HG02763 (cell line): Measurements from ENCODE around the gene NOC4L.
A peak's percentile ranks its signal among the peaks of the same experiment; 100 is the strongest.

Experiments used
- ATAC-seq: cut with Tn5 transposase; IDR thresholded peaks from one replicate; pipeline ENCODE4 v1.9.1; 2021; ENCODE audit warnings: mild to moderate bottlenecking, moderate library complexity; ENCODE audit not compliant: unreplicated experiment

The NOC4L gene

DNA sequence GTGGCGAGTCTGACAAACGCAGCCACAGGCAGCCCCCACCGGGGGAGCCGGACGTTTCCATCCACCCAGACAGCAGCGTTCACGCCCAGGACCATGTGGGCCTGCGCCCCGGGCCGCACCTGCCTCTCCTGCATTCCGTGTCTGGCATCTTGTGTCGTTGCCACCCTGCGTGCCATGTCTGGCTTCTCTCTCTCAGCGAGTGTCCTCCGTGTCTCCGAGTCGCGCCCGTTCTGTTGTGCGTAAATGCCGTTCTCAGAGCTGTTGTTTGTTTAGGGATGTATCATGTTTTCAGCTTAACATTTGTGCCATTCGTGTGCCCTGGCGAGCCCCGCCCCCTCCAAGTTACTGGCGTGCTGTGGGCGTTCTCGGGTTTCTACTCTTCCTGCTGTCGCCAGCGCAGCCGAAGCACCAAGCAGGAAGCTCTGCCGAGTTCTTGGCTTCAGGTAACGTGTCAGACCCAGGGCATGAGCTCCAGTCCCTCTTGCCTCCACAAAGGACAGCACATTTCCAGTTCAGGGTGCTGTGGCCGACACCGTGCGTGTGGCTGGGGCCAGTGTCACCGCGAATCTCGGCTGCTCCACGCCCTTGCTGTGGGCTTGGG lies 34.6 kb downstream of the NOC4L start:
- no peak for ATAC-seq

GRCh38 chr12:132179431-132180362 lies 35.4 kb downstream of the NOC4L start:
- ATAC-seq = no peak

- ATAC-seq = no peak
Measured at GRCh38 chr12:132180648-132181546, 36.6 kb downstream of the NOC4L start.

DNA sequence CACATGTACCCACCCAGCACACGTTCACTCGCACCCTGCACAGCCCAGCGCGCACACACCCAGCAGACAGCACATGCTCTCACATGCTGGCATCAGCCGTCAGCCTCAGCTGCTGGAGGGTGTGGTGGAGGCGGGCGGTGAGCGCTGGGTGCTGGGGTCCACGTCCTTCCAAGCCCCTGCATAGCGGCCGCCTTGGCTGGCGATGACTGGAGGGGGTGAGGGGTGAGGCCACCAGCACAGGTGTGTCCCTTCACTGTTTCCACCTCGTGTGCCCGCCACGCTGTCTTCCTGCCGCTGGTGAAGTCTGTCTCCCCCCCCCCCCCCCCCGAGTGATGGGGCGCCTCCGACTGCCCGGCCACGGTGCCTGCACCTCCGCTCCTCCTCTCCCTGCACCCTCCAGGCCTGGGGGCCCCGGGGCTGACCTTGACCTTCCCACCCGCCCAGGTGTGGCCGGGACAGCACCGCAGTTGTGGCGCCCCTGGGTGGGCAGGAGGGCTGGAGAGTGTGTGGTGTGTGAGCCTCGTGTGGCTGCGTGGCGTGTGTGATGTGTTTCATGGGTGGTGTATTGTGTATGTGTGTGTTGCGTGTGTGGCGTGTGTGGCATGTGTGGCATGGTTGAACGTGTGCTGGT lies 37.4 kb downstream of the NOC4L start:
- ATAC-seq = no peak

- ATAC-seq = no peak
Measured at GRCh38 chr12:132182206-132182710, 38.0 kb downstream of the NOC4L start.

DNA sequence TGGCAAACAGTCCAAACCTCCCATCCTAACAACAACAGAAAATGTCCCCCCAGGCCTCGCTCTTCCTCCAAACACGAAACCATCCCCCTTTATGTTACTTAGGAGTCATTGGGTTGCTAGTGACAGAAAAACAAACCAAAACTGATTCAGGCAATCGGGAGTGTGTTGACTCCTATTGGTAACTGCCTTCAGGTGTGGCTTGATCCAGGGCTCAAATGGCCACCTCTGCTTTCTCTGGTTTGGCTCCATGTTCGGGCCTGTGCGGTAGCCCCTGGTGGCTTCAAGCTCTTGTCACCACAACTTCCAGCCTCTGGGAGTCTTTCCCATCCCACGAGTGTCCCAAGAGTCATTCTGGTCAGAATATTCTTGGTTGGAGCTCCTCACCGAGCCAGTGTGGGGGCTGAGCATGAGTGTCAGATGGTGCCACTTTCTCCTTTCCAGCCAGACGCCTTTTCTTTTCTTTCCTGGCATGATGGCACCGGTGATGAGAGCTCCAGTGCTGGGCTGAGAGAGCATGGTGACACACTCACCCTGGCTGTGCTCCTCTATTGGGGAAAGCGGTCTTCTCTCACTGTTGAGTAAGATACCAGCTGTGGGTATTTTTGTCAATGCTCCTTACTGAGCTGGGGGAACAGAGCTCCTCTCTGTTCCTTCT lies 38.6 kb downstream of the NOC4L start:
- ATAC-seq = no peak

GRCh38 chr12:132185705-132186104 lies 41.4 kb downstream of the NOC4L start:
- no peak for ATAC-seq

- no peak for ATAC-seq
Measured at GRCh38 chr12:132186208-132186856, 42.1 kb downstream of the NOC4L start.

DNA sequence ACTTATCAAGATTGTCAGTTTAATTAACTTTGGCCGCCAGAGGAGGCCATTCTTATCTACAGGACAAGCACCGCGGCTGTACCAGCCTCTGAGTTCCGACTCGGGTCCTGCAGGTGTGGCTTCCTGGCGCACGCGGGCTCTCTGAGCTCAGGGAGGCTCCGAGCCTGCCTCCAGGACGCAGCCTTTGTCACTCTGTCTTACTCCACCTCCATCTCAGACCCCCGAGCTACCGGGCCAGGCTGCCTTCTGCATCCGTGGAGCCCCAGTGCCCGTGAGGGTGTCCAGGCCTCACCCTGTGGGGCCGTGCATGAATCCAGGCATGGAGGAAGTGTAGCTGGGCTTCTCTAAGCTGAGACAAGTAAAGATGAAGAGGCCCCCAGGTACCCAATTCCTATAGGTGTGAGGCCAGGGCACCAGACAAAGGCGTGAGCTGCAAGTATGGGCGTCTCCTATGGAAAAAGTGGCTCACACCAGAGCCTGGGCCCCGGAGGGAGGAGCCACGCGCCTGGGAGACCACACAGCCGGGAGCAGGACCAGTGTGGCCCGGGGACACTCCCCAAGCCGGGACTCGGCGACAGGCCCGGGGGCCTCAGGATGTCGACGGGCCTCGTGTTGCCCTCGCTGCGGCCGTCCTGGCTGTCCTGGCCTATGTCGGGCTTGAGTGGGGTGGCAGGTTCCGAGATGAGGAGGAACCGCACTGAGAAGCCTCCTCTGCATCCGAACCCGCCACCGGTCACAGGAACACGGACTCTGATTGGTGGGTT lies 42.8 kb downstream of the NOC4L start:
- no peak for ATAC-seq

GRCh38 chr12:132187646-132188450 lies 43.6 kb downstream of the NOC4L start:
- ATAC-seq = no peak

DNA sequence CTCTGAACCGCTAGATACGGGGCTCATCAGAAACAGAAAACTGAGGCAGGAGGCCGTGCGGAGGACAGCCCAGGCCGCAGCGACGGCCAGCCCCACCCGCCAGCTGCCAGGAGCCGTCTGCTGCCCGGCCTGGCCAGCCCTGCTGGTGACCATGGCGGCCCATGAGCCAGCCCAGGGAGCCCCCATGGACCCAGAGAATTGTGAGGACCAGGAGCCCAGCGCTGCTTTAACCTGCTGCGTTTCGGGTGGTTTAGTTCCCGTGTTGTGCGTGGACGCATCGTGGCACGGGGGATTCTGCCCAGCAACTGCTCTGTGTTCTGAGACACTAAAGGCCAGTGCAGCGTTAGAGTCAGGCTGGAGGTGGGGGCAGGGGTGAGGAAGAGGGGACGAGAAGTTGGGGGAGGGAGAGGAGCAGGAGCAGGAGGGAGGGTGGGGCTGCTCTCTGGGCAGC lies 44.2 kb downstream of the NOC4L start:
- ATAC-seq = no peak

- ATAC-seq = no peak
Measured at GRCh38 chr12:132188916-132189325, 44.7 kb downstream of the NOC4L start.

DNA sequence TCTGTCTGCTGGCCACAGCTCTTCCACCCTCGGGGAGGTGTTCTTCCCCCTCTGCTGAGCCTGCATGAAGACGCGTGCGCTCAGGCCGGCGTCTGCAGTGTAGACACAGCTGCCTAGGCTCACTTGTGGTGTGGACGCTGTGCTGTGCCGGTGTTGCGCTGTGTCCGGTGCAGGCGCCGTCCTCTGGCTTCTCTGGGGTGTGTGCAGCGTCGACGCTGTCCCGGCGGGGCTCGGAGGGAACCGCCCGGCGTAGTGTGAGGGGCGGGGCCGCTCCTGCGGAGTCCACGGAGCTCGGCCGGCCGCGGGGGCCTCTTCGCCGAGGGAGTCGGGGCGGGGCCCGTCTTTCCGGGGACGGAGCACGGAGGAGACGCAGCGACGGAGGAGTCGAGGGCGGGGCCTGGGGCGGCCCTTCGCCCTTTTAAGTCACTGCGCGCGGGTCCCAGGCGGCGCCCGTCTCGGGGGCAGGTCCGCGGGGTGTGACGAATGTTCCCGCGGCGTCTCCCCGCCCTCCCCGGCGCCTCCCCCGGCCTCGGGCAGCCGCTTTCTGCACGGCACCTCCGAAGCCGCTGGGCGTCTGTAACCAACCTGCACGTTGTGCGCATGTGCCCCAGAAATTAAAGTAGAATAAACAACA lies 45.2 kb downstream of the NOC4L start:
- peak; percentile 70 for ATAC-seq

DNA sequence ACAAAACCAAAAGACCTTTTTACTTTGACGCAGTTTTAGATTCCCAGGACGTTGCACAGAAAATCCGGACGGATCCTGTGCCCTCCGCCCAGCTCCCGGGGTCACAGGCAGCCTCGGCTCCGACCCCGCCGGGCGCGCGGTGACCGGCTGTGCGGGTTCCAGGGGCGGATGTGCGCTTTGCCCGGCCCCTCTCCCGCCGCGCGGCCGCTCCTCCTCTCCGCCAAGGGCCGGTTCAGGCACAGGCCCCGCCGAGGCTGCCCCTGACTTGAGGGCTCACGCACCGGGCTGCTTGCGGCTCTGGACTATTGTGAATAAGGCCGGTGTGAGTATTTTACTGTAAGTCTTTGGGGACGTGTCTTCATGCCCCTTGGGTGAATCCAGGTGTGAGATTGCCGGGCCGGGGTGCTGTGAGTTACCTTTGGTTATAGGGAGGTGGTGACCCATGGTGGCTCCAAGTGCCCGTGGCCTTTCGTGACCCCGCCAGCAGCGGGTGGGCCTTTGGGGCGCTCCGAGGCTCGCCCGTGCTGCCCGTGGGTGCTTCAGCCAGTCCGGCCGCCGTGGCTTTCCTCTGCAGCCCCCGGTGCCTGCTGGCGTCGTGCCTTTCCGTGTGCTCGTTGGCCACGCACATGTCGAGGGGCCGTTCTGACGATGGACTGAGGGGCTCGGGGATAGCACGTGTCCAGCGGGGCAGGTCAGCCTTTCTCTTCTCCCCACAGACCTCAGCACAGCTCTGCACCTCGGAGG lies 45.9 kb downstream of the NOC4L start:
- ATAC-seq = peak; percentile 10

DNA sequence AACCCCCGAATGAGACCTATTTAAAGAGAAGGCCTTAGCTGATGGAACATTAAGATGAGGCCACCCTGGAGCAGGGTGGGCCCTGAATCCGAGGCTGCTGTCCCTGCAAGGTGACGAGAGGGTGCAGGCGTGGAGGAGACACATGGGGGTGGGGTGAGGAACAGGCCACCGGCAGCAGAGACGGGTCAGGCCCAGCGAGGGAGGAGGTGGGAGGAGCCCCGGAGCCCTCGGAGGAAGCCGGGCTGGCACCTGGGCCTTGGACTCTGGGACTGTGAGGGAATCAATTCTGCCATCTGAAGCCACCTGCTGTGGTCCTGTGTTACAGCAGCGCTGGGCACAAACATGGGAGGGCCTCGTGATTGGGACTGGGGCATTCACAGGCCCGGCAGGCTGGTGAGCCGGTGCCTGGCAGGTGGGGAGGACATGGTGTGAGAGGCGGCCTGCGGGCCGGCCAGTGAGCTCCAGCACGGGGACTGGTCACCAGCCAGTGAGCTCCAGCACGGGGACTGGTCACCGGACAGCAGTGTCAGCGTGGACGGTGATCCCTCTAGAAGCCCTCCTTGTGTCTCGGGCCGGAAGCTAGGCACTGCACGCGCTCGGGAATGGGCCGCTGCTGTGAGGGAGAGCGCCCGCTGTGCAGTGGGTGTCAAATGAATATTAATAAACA lies 46.7 kb downstream of the NOC4L start:
- no peak for ATAC-seq
